ENCODE results near the gene PECR.

GRCh38 chr2:216043949-216044348, 37.7 kb downstream of the PECR start:
- TF ChIP-seq, protein P1, sequence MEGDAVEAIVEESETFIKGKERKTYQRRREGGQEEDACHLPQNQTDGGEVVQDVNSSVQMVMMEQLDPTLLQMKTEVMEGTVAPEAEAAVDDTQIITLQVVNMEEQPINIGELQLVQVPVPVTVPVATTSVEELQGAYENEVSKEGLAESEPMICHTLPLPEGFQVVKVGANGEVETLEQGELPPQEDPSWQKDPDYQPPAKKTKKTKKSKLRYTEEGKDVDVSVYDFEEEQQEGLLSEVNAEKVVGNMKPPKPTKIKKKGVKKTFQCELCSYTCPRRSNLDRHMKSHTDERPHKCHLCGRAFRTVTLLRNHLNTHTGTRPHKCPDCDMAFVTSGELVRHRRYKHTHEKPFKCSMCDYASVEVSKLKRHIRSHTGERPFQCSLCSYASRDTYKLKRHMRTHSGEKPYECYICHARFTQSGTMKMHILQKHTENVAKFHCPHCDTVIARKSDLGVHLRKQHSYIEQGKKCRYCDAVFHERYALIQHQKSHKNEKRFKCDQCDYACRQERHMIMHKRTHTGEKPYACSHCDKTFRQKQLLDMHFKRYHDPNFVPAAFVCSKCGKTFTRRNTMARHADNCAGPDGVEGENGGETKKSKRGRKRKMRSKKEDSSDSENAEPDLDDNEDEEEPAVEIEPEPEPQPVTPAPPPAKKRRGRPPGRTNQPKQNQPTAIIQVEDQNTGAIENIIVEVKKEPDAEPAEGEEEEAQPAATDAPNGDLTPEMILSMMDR (conservative IDR thresholded peaks at IDR 0.05) = no peak
- no peak for TF ChIP-seq ZFX (IDR thresholded peaks at IDR 0.05)

All from C4-2B (cell line).